Activated T-cell treated with anti-CD3 and anti-CD28 coated beads for 1 hour (primary cell): ENCODE measurements around the gene PCDH9.

Experiments used
- DNase-seq: peaks from one replicate; pipeline ENCODE4 v3.0.0-alpha.2; 2020; ENCODE audit warnings: low read depth

PCDH9 gene

GRCh38 chr13:66574606-66575005 is 655.5 kb downstream of the PCDH9 start:
- DNase-seq, result no peak

GRCh38 chr13:66567899-66568612 is 662.1 kb downstream of the PCDH9 start:
- no peak for DNase-seq

- no peak for DNase-seq
Observed at GRCh38 chr13:66565279-66565678, 664.9 kb downstream of the PCDH9 start.

GRCh38 chr13:66563076-66563475 is 667.1 kb downstream of the PCDH9 start:
- no peak for DNase-seq

- DNase-seq, result no peak
Observed at GRCh38 chr13:66562054-66562453, 668.1 kb downstream of the PCDH9 start.

- no peak for DNase-seq
Observed at GRCh38 chr13:66560991-66561390, 669.1 kb downstream of the PCDH9 start.

GRCh38 chr13:66560189-66560588 is 669.9 kb downstream of the PCDH9 start:
- no peak for DNase-seq

- DNase-seq, result no peak
Observed at GRCh38 chr13:66559093-66559492, 671.0 kb downstream of the PCDH9 start.

- no peak for DNase-seq
Observed at GRCh38 chr13:66558506-66558905, 671.6 kb downstream of the PCDH9 start.

- no peak for DNase-seq
Observed at GRCh38 chr13:66557357-66557756, 672.8 kb downstream of the PCDH9 start.

GRCh38 chr13:66556306-66556705 is 673.8 kb downstream of the PCDH9 start:
- DNase-seq, result no peak

GRCh38 chr13:66553391-66553790 is 676.7 kb downstream of the PCDH9 start:
- no peak for DNase-seq

- DNase-seq, result no peak
Observed at GRCh38 chr13:66551128-66551527, 679.0 kb downstream of the PCDH9 start.

GRCh38 chr13:66547685-66548084 is 682.5 kb downstream of the PCDH9 start:
- DNase-seq, result no peak

GRCh38 chr13:66546534-66547379 is 683.4 kb downstream of the PCDH9 start:
- no peak for DNase-seq

- no peak for DNase-seq
Observed at GRCh38 chr13:66543780-66544179, 686.4 kb downstream of the PCDH9 start.

GRCh38 chr13:66537417-66537816 is 692.7 kb downstream of the PCDH9 start:
- DNase-seq, result no peak

GRCh38 chr13:66536746-66537145 is 693.4 kb downstream of the PCDH9 start:
- no peak for DNase-seq

- no peak for DNase-seq
Observed at GRCh38 chr13:66534561-66534960, 695.6 kb downstream of the PCDH9 start.

GRCh38 chr13:66532845-66533244 is 697.3 kb downstream of the PCDH9 start:
- DNase-seq, result no peak

GRCh38 chr13:66532146-66532545 is 698.0 kb downstream of the PCDH9 start:
- no peak for DNase-seq

GRCh38 chr13:66530686-66531085 is 699.5 kb downstream of the PCDH9 start:
- DNase-seq, result no peak

GRCh38 chr13:66530158-66530557 is 700.0 kb downstream of the PCDH9 start:
- no peak for DNase-seq
